CD4-positive, alpha-beta T cell treated with Interleukin-4 for 4 hours (primary cell): ENCODE measurements around the gene LURAP1L.

Experiments used
- DNase-seq: peaks from one replicate; pipeline ENCODE4 v3.0.0-alpha.2; 2020

Gene LURAP1L

DNA sequence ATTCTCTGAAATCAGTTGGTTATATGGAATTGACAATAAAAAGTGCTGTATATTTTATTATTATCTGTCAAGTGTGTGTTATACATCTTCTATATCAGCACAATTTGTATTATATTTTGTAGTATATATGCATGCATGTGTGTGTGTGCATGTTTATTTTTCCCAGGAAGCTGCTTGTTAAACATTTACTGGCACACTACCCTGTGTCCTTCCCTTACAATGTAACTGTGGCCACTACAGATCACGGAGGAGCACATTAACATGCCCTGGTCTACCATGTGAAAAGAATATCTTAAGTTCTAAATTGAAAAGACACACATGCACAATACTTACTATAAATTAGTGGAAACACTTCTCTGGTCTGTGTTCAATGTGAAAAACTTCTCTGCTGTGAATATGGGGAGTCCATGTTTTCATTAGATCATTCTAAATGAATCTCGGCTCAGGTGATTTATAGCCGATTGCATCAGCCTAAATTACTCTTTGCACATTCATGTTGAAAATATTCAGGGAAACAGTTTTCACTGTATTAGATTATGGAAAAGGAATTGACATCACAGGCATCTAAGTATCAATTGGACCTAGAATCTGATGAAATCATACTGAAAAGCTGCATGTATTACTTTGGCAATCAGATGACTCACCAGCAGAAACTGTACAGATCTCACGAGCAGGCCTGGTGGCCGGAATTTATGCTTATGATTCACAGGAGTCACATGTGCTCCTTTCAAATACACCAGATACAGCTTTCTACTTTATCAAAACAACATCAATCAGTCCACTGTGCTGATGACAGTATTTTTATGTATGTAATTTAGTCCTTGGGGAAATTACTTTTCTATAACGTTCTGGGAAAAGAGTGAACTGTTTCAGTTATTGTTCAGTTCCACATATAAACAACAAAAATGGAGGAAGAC is 39.4 kb downstream of the LURAP1L start:
- no peak for DNase-seq

GRCh38 chr9:12814877-12815237 is 40.0 kb downstream of the LURAP1L start:
- no peak for DNase-seq

DNA sequence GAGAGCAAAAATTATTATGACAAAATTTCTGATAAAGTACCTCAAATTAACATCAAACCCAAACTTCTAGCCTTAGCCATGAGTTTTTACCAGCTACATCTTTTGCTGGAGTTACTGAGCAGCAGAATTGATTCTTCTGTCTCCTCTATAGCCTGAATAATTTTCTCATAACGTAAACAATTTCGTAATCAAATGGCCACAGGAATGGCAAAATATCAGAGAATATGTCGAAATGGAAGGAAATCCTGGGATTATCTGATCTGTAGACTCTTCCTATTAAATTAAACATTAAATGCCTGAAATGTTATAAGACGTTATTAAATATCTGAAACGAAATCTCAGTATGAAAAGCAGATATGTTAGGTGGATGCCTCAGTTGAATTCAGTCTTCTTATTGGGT is 41.1 kb downstream of the LURAP1L start:
- no peak for DNase-seq

DNA sequence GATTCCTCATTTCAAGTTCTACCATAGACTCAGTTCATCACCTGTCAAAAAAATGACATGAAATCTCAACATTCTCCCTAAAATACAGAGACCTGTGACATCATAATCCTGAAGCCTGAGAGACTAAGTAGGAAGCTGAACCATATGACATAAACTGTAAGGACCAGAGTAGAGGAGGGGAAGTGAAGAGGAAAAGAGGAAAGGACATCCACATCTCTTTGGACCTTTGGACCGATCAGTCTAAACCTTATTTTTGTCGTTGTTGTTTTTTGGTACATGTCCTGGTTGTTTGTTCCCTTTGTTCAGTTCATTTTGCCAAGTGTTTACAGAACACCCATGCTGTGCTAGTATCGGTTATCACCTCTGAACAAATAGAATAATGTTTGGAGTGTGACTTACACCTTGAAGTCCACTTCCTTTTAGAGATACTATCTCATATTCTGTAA is 41.9 kb downstream of the LURAP1L start:
- DNase-seq = no peak

GRCh38 chr9:12817702-12818101 is 42.9 kb downstream of the LURAP1L start:
- DNase-seq = no peak

DNA sequence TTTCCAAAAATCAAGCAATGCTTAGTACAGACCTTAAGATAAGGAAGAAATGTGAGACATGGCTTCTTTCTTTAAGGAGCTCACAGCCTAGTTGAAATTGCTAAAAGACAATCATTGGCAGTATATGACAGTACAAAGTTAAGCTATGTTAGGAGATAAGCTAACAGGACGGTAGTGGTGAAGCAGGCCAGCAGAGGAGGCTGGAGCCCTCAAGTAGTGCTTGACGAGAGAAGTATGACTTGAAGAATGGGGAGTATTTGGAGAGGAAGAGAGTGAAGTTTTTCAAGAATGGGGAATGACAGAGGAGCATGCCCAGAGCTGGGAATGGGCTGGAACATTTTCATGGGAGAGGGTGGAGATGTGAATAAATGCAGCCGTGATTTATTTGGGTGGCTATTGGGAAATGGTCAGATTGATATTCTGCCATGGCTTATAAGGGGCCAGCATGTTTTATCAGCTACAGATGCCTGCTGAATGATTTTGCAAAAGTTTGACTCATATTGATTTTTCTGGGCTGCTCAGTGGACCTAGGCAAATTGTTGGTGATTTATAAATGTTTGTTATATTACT is 43.7 kb downstream of the LURAP1L start:
- no peak for DNase-seq

DNA sequence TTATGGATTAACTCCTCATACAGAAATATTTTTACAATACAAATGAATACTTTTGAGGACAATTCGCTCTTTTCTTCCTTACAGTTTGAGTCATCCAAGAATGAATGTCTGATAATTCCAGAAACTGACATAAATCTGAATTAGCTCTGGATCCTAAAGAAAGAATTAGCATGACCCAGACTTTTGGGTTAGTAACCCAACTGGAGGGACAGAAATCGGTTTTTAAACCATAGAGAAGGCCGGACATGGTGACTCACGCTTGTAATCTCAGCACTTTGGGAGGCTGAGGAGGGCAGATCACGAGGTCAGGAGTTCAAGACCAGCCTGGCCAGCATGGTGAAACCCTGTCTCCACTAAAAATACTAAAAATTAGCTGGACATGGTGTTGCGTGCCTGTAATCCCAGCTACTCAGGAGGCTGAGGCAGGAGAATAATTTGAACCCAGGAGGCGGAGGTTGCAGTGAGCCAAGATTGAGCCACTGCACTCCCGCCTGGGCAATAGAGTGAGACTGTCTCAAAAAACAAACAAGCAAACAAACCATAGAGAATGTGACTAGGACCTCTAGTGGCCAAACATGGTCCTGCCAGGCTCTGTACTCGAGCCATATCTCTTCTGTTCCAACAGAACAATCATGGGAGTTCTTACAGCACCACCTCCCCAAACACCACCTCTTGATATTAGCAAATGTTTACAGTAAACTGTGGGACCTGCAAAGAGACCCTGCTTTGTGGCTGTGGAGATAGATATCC is 44.8 kb downstream of the LURAP1L start:
- DNase-seq = no peak

- no peak for DNase-seq
Observed at GRCh38 chr9:12822111-12822510, 47.3 kb downstream of the LURAP1L start.

DNA sequence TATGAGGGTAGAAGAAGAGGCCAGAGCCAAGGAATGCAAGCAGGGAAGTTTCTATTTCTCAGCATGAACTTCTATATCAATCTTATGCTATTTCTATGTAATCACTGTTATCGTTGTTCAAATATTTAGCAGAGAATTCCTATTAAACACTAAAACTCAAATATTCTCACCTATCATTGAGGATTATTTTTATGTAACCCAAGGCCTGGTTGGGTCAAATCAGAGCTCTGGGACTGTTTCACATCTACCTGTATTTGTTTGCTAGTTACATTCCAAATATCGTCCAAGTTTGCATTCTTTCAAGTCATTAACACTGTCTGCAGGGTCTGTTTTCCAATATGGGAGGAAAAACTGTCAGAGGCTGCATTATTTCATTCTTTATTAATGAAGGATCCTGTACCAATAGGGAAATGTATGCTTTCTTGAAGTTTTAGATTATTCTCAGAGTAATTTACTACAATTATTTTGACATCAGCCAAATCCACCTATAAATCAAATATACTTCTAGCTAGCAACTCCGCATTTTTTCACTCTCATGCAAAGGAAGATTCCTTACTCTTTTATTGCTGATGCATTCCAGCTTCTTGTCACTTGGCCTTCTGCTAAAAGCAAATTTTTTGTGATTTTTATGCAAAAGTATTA is 52.2 kb downstream of the LURAP1L start:
- DNase-seq = no peak

DNA sequence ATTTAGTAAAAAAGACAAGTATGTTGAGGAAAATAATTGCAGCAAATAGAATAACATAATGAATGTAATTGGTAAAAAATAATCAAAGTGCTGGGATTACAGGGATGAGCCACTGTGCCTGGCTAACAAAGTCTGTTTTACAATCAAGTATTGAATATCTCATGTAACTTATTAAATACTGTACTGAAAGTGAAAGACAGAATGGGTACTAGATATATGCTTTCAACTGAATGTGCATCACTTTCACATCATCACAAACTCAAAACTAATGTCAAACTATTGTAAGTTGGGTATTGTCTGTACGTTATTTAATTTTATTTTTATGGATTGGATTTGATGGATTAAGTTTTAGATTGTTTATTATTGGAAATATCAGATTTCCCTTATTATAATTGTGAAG is 58.9 kb downstream of the LURAP1L start:
- DNase-seq = no peak

DNA sequence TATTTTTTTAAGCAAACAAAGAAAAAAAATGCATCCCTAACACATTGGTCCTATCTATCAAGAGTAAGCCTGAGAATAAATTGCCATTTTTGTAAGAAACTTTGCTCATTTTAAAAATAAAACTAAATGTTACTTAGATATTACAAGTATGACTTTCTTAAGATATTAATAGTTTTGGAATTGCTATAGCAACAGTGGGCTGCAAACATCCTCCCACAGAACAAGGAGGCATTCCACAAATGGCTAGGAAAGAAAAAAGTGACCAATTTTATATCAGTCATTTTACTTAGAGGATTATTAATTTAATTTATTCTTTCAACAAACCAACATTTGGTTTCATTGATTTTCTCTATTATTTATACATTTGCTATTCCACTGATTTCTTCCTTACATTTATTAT is 63.7 kb downstream of the LURAP1L start:
- no peak for DNase-seq

DNA sequence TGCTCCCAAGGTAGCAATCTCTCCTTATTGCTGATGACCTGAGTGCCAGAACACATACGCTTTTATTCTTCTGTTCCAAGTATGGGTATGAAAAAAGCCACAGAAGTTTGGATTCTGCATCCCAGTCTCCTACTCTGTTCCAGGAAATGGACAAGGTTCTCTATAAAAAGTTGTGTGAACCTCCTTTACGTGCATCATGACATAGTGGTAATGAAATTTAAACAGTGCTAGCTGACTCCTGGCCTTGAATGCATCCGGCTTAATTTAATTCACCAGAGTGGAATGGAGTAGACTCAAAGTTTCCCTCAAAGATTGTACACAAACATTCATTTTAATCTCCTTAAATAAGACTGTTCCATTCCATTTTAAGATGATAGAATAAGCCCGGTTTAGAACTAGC is 68.9 kb downstream of the LURAP1L start:
- DNase-seq = no peak

DNA sequence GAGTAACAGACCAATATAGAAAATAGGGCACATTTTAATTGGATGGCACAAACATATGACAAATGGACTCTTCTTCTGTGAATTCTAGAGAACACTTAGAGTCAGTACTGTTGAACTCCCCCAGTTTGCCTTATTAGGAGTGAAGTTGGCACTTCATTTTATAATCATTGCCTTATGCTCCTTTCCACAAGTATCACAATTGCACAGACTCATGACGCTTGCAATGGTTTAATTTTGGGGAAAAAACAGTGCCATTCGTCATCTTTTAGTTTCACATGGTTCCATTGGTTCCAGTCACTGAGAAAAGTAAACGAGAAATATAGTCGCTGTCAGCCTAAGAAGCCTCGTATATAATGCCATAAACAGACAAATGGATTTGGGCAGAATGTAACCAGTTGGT is 71.2 kb downstream of the LURAP1L start:
- DNase-seq = no peak

DNA sequence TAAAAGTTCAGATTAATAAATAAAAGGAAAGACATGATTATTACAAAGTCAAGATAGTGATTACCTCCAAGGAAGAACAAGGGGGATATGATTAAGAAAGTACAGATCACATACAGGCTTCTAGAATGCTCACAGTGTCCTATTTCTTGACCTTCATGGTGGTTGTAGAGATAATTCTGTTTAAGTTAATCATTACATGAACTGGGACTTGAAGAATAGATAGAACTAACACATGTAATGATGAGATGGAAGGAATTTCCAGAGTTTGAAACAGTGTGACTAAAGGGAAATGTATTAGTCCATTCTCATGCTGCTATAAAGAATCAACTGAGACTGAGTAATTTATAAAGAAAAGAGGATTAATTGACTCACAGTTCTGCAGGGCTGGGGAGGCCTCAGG is 72.7 kb downstream of the LURAP1L start:
- DNase-seq = no peak

GRCh38 chr9:12849486-12850003 is 74.7 kb downstream of the LURAP1L start:
- no peak for DNase-seq

DNA sequence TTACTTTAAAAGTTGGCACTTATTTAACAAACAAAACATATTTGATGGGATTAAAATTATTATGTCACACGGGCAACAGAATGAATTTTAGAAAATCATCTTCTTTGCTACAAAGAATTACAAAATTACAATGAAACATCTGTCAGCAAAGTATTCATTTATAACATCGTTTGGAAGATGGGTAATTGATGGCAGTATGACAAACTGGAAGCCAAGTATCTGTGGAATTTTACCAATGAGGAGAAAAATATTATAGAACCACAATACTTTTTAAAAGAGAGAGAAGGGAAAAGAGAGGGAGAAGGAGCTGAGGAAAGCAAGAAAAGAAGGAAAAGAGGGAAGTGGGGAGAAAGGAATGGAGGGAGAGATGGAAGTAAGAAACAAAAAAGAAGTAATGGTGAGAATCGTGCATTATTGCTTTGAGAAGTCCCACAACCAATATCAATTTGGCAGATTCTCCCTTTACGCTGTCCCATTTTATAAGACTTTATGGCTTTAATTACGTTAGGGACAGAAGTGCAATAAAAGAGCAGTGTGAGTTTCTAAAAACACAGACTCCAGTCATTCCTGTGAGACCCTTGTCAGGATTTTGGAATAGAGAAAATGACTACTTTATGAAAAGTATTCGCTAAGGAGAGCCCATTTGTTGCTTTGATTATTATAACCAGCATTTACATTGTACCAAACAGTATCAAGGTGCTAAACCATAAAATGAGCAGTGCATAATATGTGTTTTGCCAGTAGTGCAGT is 76.7 kb downstream of the LURAP1L start:
- DNase-seq = no peak

DNA sequence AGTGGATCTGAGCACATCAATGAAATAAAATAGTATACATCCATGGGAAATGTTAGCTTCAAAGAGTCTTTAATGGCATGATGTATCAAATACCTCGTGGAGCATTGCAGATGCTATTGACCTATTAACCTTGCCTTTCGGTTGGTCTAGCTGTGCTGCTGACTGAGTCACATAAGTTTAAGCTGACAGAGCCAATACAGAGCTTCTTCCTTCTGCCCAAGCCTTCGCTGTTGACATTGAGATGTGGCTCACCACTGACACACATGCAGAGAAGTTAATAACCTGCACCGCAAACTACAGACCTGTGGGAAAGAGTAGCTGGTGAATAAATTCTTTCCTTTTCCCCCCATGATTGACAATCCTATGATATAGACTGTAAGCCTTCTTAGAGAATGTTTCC is 78.2 kb downstream of the LURAP1L start:
- DNase-seq = no peak

DNA sequence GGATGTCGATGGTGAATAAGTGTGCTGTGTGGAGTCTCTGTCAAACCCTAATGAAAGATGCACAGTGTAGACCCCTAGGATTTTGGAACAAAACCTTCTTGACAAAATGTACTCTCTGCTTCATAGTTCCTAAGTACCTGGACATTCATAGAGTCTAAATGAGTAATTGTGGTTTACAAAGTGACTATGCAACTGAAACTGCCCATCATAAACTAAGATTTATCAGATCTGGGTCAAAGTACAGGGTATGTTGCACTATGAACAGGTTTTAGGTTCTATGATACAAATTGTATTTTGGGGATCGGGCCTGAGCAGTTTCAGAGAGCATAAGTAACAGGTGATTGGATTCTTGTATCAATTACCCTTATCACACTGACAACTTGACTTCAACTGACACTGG is 79.4 kb downstream of the LURAP1L start:
- no peak for DNase-seq

GRCh38 chr9:12855066-12855465 is 80.2 kb downstream of the LURAP1L start:
- DNase-seq = no peak

GRCh38 chr9:12856603-12857002 is 81.8 kb downstream of the LURAP1L start:
- no peak for DNase-seq

- no peak for DNase-seq
Observed at GRCh38 chr9:12859704-12860251, 85.0 kb downstream of the LURAP1L start.

GRCh38 chr9:12860998-12861397 is 86.2 kb downstream of the LURAP1L start:
- no peak for DNase-seq
